Hepatocyte (in vitro differentiated cells): ENCODE measurements around the gene CROCC. TPM values are rescaled to one million over a fixed set of nuclear protein-coding genes. Genes with fewer than 3 reads are reported as not detected.
A peak's percentile ranks its signal among the peaks of the same experiment; 100 is the strongest.

Experiments used
- DNase-seq: peaks from one replicate; pipeline ENCODE4 v3.0.0-alpha.2; 2016; ENCODE audit warnings: low spot score
- H2AFZ ChIP-seq: fragments of 200-600 bp; sonication (generic); 2 replicates; pipeline ENCODE4 v1.6.0; 2016; ENCODE audit warnings: antibody characterized with exemption, mild to moderate bottlenecking
- H3K27ac ChIP-seq: fragments of 200-600 bp; sonication (generic); 2 replicates; pipeline ENCODE4 v1.5.1; 2016; ENCODE audit warnings: mild to moderate bottlenecking
- H3K27me3 ChIP-seq: fragments of 200-600 bp; sonication (generic); 2 replicates; pipeline ENCODE4 v1.6.1; 2016
- H3K36me3 ChIP-seq: fragments of 200-600 bp; sonication (generic); replicated peaks from 2 replicates; pipeline ENCODE4 v1.5.1; 2016; ENCODE audit warnings: low read depth; ENCODE audit not compliant: insufficient read depth
- H3K4me1 ChIP-seq: fragments of 200-600 bp; sonication (generic); 2 replicates; pipeline ENCODE4 v1.5.1; 2016; ENCODE audit warnings: mild to moderate bottlenecking, moderate library complexity; ENCODE audit not compliant: insufficient read depth
- H3K4me2 ChIP-seq: fragments of 200-600 bp; sonication (generic); 2 replicates; pipeline ENCODE4 v1.6.0; 2016
- H3K4me3 ChIP-seq: fragments of 200-600 bp; sonication (generic); 2 replicates; pipeline ENCODE4 v1.5.1; 2016; ENCODE audit warnings: mild to moderate bottlenecking
- H3K79me2 ChIP-seq: fragments of 200-600 bp; sonication (generic); 2 replicates; pipeline ENCODE4 v1.6.0; 2017; ENCODE audit warnings: mild to moderate bottlenecking
- H3K9me2 ChIP-seq: fragments of 200-600 bp; sonication (generic); replicated peaks from 2 replicates; pipeline ENCODE4 v1.6.0; 2017; ENCODE audit warnings: mild to moderate bottlenecking; ENCODE audit not compliant: insufficient read depth
- H3K9me3 ChIP-seq: fragments of 200-600 bp; sonication (generic); 2 replicates; pipeline ENCODE4 v1.5.1; 2016; ENCODE audit warnings: low read depth, mild to moderate bottlenecking
- H4K20me1 ChIP-seq: fragments of 200-600 bp; sonication (generic); 2 replicates; pipeline ENCODE4 v1.6.0; 2016; ENCODE audit warnings: mild to moderate bottlenecking; ENCODE audit not compliant: insufficient read depth, poor library complexity, severe bottlenecking
- EZH2 ChIP-seq: fragments of 200-600 bp; sonication (generic); IDR thresholded peaks from 2 replicates; pipeline ENCODE4 v1.6.1; 2016; ENCODE audit warnings: antibody characterized with exemption, mild to moderate bottlenecking, borderline replicate concordance
- EZH2phosphoT487 ChIP-seq: fragments of 200-600 bp; sonication (generic); IDR thresholded peaks from one replicate; pipeline ENCODE4 v1.6.1; 2018; ENCODE audit warnings: antibody characterized with exemption, mild to moderate bottlenecking, low read depth, moderate library complexity; ENCODE audit not compliant: unreplicated experiment, severe bottlenecking
- WGBS: methylation state at CpG from one replicate; pipeline ENCODE4 v1.1.6; 2016; ENCODE audit warnings: low lambda C conversion rate; ENCODE audit errors: missing lambda C conversion rate; 5-methylcytosine and 5-hydroxymethylcytosine counted together
- polyA plus RNA-seq: library from polyadenylated mRNA; unstranded; fragments of >200 nt; fragmentation: Nextera tagmentation; extraction: Ambion mirVana; gene quantifications from 2 replicates; pipeline ENCODE4 v1.2.1, GENCODE V29; 2016
- total RNA-seq: library from RNA; depleted of rRNA; stranded (reverse); fragments of >200 nt; gene quantifications from 2 replicates; pipeline ENCODE4 v1.2.3, GENCODE V29; 2014
- TF ChIP-seq, protein P1 (sequence below): fragments of 200-600 bp; sonication (generic); IDR thresholded peaks from 2 replicates; pipeline ENCODE4 v1.5.1; 2016; ENCODE audit warnings: antibody characterized with exemption, mild to moderate bottlenecking; ENCODE audit not compliant: poor library complexity

The CROCC gene
- total and polyA plus RNA-seq, 2 experiments from 2014 or later: 21.9 to 23.0 TPM

GRCh38 chr1:16978139-16978538 is 56.4 kb downstream of the CROCC start:
- H2AFZ ChIP-seq: no peak overlapping the region

DNA sequence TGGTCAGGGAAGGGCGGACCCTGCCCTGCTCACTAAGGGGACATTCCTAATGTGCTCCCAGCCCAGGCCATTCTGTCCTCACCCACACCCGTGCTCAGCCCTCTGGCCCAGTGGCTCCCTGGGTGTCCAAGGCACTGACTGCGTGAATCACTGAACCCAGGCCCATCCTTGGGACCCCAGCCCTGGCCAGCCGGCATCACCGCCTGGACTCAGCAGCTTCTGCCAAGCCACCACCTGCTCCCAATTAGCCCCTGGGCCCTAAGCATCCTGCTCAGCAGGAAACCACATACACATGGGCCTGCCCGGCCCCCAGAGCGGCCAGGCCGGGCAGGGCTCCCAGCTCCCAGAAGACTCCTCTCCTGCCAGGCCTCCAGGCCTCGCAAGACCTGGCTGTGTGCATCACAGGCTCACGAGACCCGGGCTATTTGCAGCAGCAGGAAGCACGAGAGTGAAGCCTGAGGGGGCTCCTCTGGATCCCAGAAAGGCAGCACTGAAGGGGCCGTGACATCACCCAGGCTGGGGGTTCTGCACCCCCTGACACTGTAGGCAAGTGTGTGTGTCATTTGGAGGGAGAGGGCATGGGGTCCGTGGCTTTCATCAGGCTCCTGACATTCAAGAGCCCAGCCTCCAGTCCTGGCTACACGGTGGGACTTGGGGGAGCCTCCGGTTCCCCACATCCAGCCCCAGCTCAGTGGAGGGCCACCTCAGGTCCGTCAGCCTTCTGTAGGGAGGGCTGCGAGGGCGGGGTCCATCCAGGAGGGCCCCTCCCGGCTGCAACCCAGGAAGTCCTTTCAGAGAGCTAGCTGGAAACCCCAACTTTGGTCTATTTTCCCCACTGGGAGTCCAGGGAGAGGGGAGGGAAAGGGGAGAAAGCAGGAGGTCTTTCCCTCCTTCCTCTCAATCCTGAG is 57.1 kb downstream of the CROCC start:
- peaks cover 39% of the 10 kb centered on the region for H3K4me1 ChIP-seq
- no peaks in the 10 kb centered on the region for H3K9me3 ChIP-seq
- H3K27ac ChIP-seq: peak overlapping the region; percentile 96
- no peak overlapping the region for H2AFZ ChIP-seq
- DNase-seq: peak; percentile 75
- peaks cover 35% of the 10 kb centered on the region for H4K20me1 ChIP-seq
- 42% methylated on average over 20 of the region's 20 CpGs for WGBS
- no peaks in the 10 kb centered on the region for H3K27me3 ChIP-seq
- H3K9me2 ChIP-seq: no peaks in the 10 kb centered on the region
- H3K79me2 ChIP-seq: peaks cover 51% of the 10 kb centered on the region
- peak overlapping the region; percentile 50 for H3K4me3 ChIP-seq
- H3K4me2 ChIP-seq: peak overlapping the region; percentile 97
- TF ChIP-seq, protein P1, sequence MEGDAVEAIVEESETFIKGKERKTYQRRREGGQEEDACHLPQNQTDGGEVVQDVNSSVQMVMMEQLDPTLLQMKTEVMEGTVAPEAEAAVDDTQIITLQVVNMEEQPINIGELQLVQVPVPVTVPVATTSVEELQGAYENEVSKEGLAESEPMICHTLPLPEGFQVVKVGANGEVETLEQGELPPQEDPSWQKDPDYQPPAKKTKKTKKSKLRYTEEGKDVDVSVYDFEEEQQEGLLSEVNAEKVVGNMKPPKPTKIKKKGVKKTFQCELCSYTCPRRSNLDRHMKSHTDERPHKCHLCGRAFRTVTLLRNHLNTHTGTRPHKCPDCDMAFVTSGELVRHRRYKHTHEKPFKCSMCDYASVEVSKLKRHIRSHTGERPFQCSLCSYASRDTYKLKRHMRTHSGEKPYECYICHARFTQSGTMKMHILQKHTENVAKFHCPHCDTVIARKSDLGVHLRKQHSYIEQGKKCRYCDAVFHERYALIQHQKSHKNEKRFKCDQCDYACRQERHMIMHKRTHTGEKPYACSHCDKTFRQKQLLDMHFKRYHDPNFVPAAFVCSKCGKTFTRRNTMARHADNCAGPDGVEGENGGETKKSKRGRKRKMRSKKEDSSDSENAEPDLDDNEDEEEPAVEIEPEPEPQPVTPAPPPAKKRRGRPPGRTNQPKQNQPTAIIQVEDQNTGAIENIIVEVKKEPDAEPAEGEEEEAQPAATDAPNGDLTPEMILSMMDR: no peak
- TF ChIP-seq EZH2: no peak
- no peak for TF ChIP-seq EZH2phosphoT487
- no peaks in the 10 kb centered on the region for H3K36me3 ChIP-seq

More at GRCh38 chr1:16978139-16978538, 56.4 kb downstream of the CROCC start:
- peaks cover 35% of the 10 kb centered on the region for H4K20me1 ChIP-seq
- H3K79me2 ChIP-seq: peaks cover 51% of the 10 kb centered on the region
- WGBS: 68% methylated on average over 4 of the region's 4 CpGs
- H3K4me1 ChIP-seq: peaks cover 32% of the 10 kb centered on the region
- H3K4me3 ChIP-seq: no peak overlapping the region
- no peaks in the 10 kb centered on the region for H3K9me2 ChIP-seq
- no peaks in the 10 kb centered on the region for H3K36me3 ChIP-seq
- peak overlapping the region; percentile 97 for H3K4me2 ChIP-seq
- no peaks in the 10 kb centered on the region for H3K9me3 ChIP-seq
- no peak for DNase-seq
- H3K27ac ChIP-seq: peak overlapping the region; percentile 96
- TF ChIP-seq, protein P1: no peak
- no peak for TF ChIP-seq EZH2
- TF ChIP-seq EZH2phosphoT487: no peak
- H3K27me3 ChIP-seq: no peaks in the 10 kb centered on the region

DNA sequence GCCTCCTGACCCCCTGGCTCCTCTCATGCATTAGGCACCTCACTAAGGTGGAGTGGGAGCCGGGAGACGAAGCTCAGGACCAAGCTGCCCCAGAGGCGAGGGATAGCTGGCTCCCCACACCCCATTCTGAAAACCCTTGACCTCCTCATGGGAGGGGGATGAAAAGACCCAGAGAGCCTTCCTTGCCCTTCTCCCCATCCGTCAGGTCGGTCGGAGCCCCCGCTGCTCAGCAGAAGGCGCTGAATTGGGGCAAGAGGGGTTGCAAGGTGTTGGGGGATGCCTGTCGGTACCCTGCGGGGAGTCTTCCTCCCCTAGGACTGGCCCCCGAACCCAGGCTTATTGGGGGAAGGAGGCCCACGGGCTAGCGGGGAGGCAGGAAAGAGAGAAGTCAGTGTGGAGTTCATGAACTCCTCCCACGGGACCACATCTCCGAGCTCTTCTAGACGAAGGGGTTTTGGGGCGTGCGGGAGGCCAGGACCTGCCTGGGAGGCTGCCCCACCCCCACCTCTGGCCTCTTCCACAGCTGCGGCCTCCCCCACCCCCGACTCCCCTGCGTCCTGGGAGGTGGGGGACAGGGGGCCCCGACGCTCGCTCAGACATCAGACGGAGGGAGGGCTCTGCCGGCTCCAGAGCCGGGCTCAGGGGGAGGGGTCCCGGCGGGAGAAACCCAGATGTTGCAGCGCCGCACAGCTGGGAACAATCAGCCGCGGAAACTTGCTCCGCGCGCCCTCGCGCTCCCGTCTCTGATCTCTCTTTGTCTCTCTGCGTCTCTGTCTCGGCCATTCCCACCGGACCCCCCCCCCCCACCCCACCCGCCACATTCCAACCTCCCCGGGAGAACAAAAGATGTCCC is 58.0 kb downstream of the CROCC start:
- peak overlapping the region; percentile 60 for H2AFZ ChIP-seq
- H3K9me2 ChIP-seq: no peaks in the 10 kb centered on the region
- peaks cover 45% of the 10 kb centered on the region for H3K4me1 ChIP-seq
- peak; percentile 76 for DNase-seq
- peaks cover 51% of the 10 kb centered on the region for H3K79me2 ChIP-seq
- no peaks in the 10 kb centered on the region for H3K9me3 ChIP-seq
- peak overlapping the region; percentile 50 for H3K4me3 ChIP-seq
- 17% methylated on average over 13 of the region's 44 CpGs for WGBS
- H4K20me1 ChIP-seq: peaks cover 35% of the 10 kb centered on the region
- no peak for TF ChIP-seq EZH2
- no peak for TF ChIP-seq EZH2phosphoT487
- TF ChIP-seq, protein P1: no peak
- H3K36me3 ChIP-seq: no peaks in the 10 kb centered on the region
- H3K27ac ChIP-seq: peak overlapping the region; percentile 96
- peak overlapping the region; percentile 97 for H3K4me2 ChIP-seq
- H3K27me3 ChIP-seq: no peaks in the 10 kb centered on the region
